ENCODE results near the gene ATP5IF1. TPM values are rescaled to one million over a fixed set of nuclear protein-coding genes. Genes with fewer than 3 reads are reported as not detected.
A peak's percentile ranks its signal among the peaks of the same experiment; 100 is the strongest.

The ATP5IF1 gene
- total and polyA plus RNA-seq, 2 of the 8 experiments (the other 6 are each of a cell fraction or from before 2014, with no cell fraction given), result 198 to 242 TPM

DNA sequence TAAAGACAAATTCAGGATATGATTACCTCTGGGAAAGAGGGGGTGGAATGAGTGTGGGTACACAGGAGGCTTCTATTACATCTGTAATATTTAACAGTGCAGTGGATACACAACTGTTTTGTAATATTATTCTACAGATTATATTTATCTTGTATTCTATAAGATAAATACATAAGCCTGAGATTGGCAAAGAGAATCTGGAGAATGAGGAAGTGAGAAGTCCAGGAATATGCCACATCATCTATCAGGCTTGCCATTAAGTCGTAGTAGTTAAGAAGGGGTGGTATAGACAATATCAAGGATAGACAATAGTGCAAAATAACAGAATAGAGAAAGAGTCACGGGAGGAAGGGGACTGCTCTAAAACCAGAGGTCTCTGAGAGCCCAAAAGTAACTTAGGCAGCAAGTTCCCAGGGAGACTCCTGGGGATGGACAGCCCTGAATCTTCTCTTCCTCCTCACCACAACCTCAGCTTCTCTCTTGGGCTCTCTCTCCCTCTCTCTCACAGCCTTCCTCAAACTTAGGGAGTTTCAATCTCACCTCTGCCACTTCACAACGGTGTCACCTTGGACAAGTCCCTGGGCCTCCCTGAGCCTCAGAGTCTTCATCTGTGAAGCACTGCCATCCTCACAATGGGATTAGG lies 45.5 kb upstream of the ATP5IF1 start:
- no peak overlapping the region for H3K18ac ChIP-seq (ENCODE audit: extremely low read depth, low read length)
- no peak overlapping the region for H3K4ac ChIP-seq (replicated peaks; ENCODE audit: insufficient read length, low read depth, low read length)
- no peaks in the 10 kb centered on the region for H3K9me3 ChIP-seq (ENCODE audit: insufficient read depth in 2 of 2, low read depth in 1 of 2, low read length in 1 of 2)
- H3K9ac ChIP-seq (replicated peaks in 1 of 4; ENCODE audit: extremely low read depth in 1 of 4, low read depth in 3 of 4, low read length in 3 of 4), result no peak overlapping the region
- no peaks in the 10 kb centered on the region; the same call in 1 of the 2 replicates for H3K79me1 ChIP-seq (ENCODE audit: low read depth, low read length)
- H4K8ac ChIP-seq (ENCODE audit: extremely low read depth, insufficient read depth, low read length), result no peak overlapping the region
- H3K56ac ChIP-seq (replicated peaks; ENCODE audit: insufficient read length, low read depth, low read length), result no peak overlapping the region
- CTCF ChIA-PET (ENCODE audit: partially characterized antibody), result no interaction called here
- H2BK12ac ChIP-seq (ENCODE audit: low read depth, low read length), result no peak overlapping the region
- H4K91ac ChIP-seq (replicated peaks; ENCODE audit: insufficient read length, low read length), result no peak overlapping the region
- H3K79me2 ChIP-seq (ENCODE audit: control insufficient read depth in 1 of 2, insufficient read depth in 2 of 2, low read length in 2 of 2), result no peaks in the 10 kb centered on the region
- no peak overlapping the region for H2BK15ac ChIP-seq (ENCODE audit: low read length)
- H2BK120ac ChIP-seq (replicated peaks; ENCODE audit: low read depth, low read length), result no peak overlapping the region
- no peaks in the 10 kb centered on the region for H3K36me3 ChIP-seq (ENCODE audit: control insufficient read depth in 2 of 4, insufficient read depth in 4 of 4, low read length in 3 of 4)
- no peak overlapping the region for H3K23ac ChIP-seq (ENCODE audit: insufficient read length)
- WGBS, 2 experiments (ENCODE audit: extremely low coverage in 1 of 2, insufficient coverage in 1 of 2, insufficient read length in 1 of 2, insufficient replicate concordance in 2 of 2, low coverage in 1 of 2, low lambda C conversion rate in 2 of 2, missing lambda C conversion rate in 1 of 2), result 92% methylated on average over 3 of the region's 3 CpGs; no CpG with 5 or more reads in 1 of the 2 experiments
- no peak for DNase-seq (ENCODE audit: low read depth in 1 of 2, low spot score in 2 of 2)
- H4K20me1 ChIP-seq (replicated peaks in 1 of 2; ENCODE audit: control insufficient read depth in 1 of 2, insufficient read depth in 2 of 2, low read length in 2 of 2), result no peaks in the 10 kb centered on the region
- no peak overlapping the region for H4K5ac ChIP-seq (ENCODE audit: insufficient read length, low read depth, low read length)
- POLR2A ChIA-PET (ENCODE audit: partially characterized antibody), result no interaction called here
- H2BK5ac ChIP-seq (ENCODE audit: low read depth, low read length), result peak overlapping the region; percentile 35; the same call in 1 of the 2 replicates
- H2AFZ ChIP-seq (ENCODE audit: low read length), result no peak overlapping the region
- H2BK20ac ChIP-seq (ENCODE audit: low read length), result no peak overlapping the region
- H2AK5ac ChIP-seq (ENCODE audit: low read depth, low read length), result no peak overlapping the region
- no peak overlapping the region for H3K4me3 ChIP-seq (ENCODE audit: extremely low read depth in 1 of 4, insufficient read depth in 2 of 4, low read depth in 3 of 4, low read length in 4 of 4)
- H3K4me2 ChIP-seq (ENCODE audit: insufficient read depth in 1 of 2, low read depth in 2 of 2, low read length in 2 of 2), result no peak overlapping the region
- H3K23me2 ChIP-seq (ENCODE audit: low read depth, low read length), result peaks cover 5% of the 10 kb centered on the region; the same call in 1 of the 2 replicates
- no peak overlapping the region for H3K14ac ChIP-seq (ENCODE audit: insufficient read length)
- no peaks in the 10 kb centered on the region for H3K27me3 ChIP-seq (replicated peaks in 1 of 4; ENCODE audit: control insufficient read depth in 3 of 4, extremely low read depth in 1 of 4, insufficient read depth in 3 of 4, low read length in 3 of 4)
- no peak for FAIRE-seq
- no peak overlapping the region for H3K27ac ChIP-seq (ENCODE audit: low read depth, low read length)
- peaks cover 7 to 16% (median 12%) of the 10 kb centered on the region in 4 experiments; a peak in 5 of 7 replicates for H3K4me1 ChIP-seq (replicated peaks in 1 of 4; ENCODE audit: control insufficient read depth in 3 of 4, insufficient read depth in 4 of 4, low read length in 3 of 4)
- no peak for TF ChIP-seq CHD2 (IDR thresholded peaks at IDR 0.05; ENCODE audit: low read length)
- TF ChIP-seq, protein P1, sequence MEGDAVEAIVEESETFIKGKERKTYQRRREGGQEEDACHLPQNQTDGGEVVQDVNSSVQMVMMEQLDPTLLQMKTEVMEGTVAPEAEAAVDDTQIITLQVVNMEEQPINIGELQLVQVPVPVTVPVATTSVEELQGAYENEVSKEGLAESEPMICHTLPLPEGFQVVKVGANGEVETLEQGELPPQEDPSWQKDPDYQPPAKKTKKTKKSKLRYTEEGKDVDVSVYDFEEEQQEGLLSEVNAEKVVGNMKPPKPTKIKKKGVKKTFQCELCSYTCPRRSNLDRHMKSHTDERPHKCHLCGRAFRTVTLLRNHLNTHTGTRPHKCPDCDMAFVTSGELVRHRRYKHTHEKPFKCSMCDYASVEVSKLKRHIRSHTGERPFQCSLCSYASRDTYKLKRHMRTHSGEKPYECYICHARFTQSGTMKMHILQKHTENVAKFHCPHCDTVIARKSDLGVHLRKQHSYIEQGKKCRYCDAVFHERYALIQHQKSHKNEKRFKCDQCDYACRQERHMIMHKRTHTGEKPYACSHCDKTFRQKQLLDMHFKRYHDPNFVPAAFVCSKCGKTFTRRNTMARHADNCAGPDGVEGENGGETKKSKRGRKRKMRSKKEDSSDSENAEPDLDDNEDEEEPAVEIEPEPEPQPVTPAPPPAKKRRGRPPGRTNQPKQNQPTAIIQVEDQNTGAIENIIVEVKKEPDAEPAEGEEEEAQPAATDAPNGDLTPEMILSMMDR (IDR thresholded peaks at IDR 0.05; ENCODE audit: control extremely low read depth in 1 of 3, insufficient read depth in 1 of 3, low read depth in 1 of 3, low read length in 3 of 3), result no peak
- TF ChIP-seq RBBP5 (IDR thresholded peaks at IDR 0.05; ENCODE audit: borderline replicate concordance, low read depth, low read length), result no peak
- no peak for TF ChIP-seq BCL11A (IDR thresholded peaks at IDR 0.05; ENCODE audit: low read depth in 2 of 2, low read length in 2 of 2)
- TF ChIP-seq SP2 (IDR thresholded peaks at IDR 0.05; ENCODE audit: low read length), result no peak
- no peak for TF ChIP-seq SAP30 (IDR thresholded peaks at IDR 0.05; ENCODE audit: insufficient read depth, insufficient replicate concordance, low read length)
- no peak for TF ChIP-seq RXRA (IDR thresholded peaks at IDR 0.05; ENCODE audit: insufficient read depth, low read depth, low read length)
- TF ChIP-seq ASH2L (IDR thresholded peaks at IDR 0.05; ENCODE audit: low read length), result no peak
- no peak for TF ChIP-seq RNF2 (IDR thresholded peaks at IDR 0.05; ENCODE audit: borderline replicate concordance, low read depth, low read length, missing control alignments, poor library complexity, severe bottlenecking)
- no peak for TF ChIP-seq RAD21 (IDR thresholded peaks at IDR 0.05 in 1 of 2, conservative IDR thresholded peaks at IDR 0.05 in 1 of 2; ENCODE audit: low read depth in 2 of 2, low read length in 2 of 2)

Data from H1 (cell line).